ENCODE data around the gene TELO2. TPM values are rescaled to one million over a fixed set of nuclear protein-coding genes. Genes with fewer than 3 reads are reported as not detected.

The TELO2 gene
- total RNA-seq, 2 experiments from 2014 or later, result 29.7 to 30.8 TPM

DNA sequence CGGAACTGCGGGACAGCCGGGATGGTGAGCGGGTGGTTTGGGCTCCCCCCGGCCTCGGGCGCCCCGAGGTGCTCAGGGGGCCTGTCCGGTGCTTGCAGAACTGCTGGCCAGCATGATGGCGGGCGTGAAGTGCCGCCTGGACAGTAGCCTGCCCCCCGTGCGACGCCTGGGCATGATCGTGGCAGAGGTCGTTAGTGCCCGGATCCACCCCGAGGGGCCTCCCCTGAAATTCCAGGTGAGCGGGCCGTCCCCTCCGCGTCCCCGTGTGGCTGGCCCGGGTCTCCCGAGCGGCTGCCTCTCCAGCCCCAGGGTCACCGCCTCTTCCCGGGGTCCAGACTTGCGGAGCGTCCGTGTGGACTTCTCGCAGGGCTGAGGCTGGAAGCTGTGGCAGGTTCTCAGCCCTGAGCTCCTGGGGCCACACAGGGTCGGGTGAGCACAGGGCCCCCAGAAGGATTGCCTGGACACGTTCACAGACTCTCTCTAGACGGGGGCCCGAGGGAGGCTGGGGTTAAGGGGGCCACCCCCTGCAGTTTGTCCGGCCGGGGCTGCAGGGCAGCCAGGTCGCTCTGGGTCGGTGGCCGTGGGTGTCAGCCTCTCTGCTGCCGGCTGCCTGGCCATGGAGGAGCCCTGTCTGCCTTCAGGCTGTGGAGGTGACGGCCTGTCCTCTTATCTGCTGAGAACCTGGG is 7.4 kb downstream of the TELO2 start:
- peaks cover 24% of the 10 kb centered on the region for H3K36me3 Mint-ChIP-seq (ENCODE audit: low read depth)
- no peaks in the 10 kb centered on the region for H3K27me3 Mint-ChIP-seq
- POLR2A ChIA-PET, result no interaction called here
- H3K36me3 ChIP-seq (ENCODE audit: insufficient read depth, low read length), result peaks cover 63% of the 10 kb centered on the region
- H3K4me3 Mint-ChIP-seq, result no peak overlapping the region
- intact Hi-C loops (cut with DNase I, micrococcal nuclease), result no loop called here
- no peaks in the 10 kb centered on the region for H3K27me3 ChIP-seq (ENCODE audit: control insufficient read depth in 1 of 2, insufficient read depth in 2 of 2, low read length in 2 of 2)
- H3K9me3 ChIP-seq (ENCODE audit: control insufficient read depth in 1 of 2, insufficient read depth in 1 of 2, low read length in 2 of 2), result no peaks in the 10 kb centered on the region
- H3K4me3 ChIP-seq (ENCODE audit: low read length), result no peak overlapping the region
- H3K4me1 Mint-ChIP-seq (ENCODE audit: low read depth), result no peaks in the 10 kb centered on the region
- ATAC-seq (ENCODE audit: poor library complexity) (no peak), DNase-seq (no peak)
- H3K9me3 Mint-ChIP-seq, result no peaks in the 10 kb centered on the region
- no peak for TF ChIP-seq CTCF (IDR thresholded peaks at IDR 0.05)
- H3K4me1 ChIP-seq (ENCODE audit: insufficient read depth, low read length), result no peaks in the 10 kb centered on the region
- CTCF ChIA-PET, result interaction anchor here (0.6 kb wide), 1 partner anchor 120 kb away, joined by 3 read pairs; no protein-coding TSS in a partner anchor
- no peak overlapping the region for H3K27ac Mint-ChIP-seq
- no peak overlapping the region for H3K27ac ChIP-seq (ENCODE audit: low read depth in 1 of 2, low read length in 2 of 2)

- Mint-ChIP-seq H3K27ac (no peak overlapping the region), H3K36me3 (ENCODE audit: low read depth) (peaks cover 24% of the 10 kb centered on the region), H3K4me1 (ENCODE audit: low read depth) (no peaks in the 10 kb centered on the region), H3K27me3 (no peaks in the 10 kb centered on the region), H3K4me3 (no peak overlapping the region), H3K9me3 (no peaks in the 10 kb centered on the region)
- no peak overlapping the region for H3K4me3 ChIP-seq (ENCODE audit: low read length)
- DNase-seq, result no peak
- no peak overlapping the region for H3K27ac ChIP-seq (ENCODE audit: low read depth in 1 of 2, low read length in 2 of 2)
- H3K4me1 ChIP-seq (ENCODE audit: insufficient read depth, low read length), result no peaks in the 10 kb centered on the region
- ChIA-PET CTCF (no interaction called here), POLR2A (no interaction called here)
- no peaks in the 10 kb centered on the region for H3K27me3 ChIP-seq (ENCODE audit: control insufficient read depth in 1 of 2, insufficient read depth in 2 of 2, low read length in 2 of 2)
- no peak for TF ChIP-seq CTCF (IDR thresholded peaks at IDR 0.05)
- no peaks in the 10 kb centered on the region for H3K9me3 ChIP-seq (ENCODE audit: control insufficient read depth in 1 of 2, insufficient read depth in 1 of 2, low read length in 2 of 2)
- peaks cover 60% of the 10 kb centered on the region for H3K36me3 ChIP-seq (ENCODE audit: insufficient read depth, low read length)
- intact Hi-C loops (cut with DNase I, micrococcal nuclease), result no loop called here
- no peak for ATAC-seq (ENCODE audit: poor library complexity)
These were observed 8.5 kb downstream of the TELO2 start for GRCh38 chr16:1501630-1502029.

DNA sequence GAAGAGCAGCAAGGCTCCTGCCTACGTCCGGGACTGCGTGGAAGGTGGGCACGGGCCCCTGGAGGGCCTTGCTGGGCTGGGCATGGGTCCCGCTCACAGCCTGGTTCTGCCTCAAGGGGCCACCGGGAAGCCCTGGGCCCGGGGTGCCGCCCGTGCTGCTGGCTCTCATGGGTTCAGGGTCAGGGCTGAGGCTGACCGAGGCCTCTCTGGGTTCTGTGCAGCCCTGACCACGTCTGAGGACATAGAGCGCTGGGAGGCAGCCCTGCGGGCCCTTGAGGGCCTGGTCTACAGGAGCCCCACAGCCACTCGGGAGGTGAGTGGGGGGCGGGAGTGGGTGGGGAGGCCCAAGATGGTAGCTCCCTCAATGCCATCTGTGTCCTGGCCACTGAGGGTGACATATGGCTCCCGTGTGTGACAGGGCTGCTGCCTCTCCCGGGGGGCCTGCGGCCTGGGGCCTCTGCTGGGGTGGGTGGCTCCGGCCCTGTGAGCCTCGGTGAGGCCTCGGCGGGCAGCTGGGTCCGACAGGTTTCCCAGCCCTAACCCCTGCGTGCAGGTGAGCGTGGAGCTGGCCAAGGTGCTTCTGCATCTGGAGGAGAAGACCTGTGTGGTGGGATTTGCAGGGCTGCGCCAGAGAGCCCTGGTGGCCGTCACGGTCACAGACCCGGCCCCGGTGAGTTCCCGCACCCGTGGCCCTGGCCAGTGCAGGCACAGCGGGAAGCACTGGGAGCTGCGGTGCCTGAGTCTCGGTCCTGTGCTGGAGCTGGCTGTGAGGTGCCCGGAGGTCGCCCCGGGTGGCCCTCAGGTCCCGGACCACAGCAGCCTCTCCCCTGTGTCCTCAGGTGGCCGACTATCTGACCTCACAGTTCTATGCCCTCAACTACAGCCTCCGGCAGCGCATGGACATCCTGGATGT is 9.2 kb downstream of the TELO2 start:
- Histone ChIP-seq H3K36me3 (ENCODE audit: insufficient read depth, low read length) (peaks cover 56% of the 10 kb centered on the region), H3K27ac (ENCODE audit: low read depth in 1 of 2, low read length in 2 of 2) (no peak overlapping the region), H3K27me3 (ENCODE audit: control insufficient read depth in 1 of 2, insufficient read depth in 2 of 2, low read length in 2 of 2) (no peaks in the 10 kb centered on the region), H3K4me1 (ENCODE audit: insufficient read depth, low read length) (no peaks in the 10 kb centered on the region), H3K9me3 (ENCODE audit: control insufficient read depth in 1 of 2, insufficient read depth in 1 of 2, low read length in 2 of 2) (no peaks in the 10 kb centered on the region), H3K4me3 (ENCODE audit: low read length) (no peak overlapping the region)
- CTCF ChIA-PET, result no interaction called here
- ATAC-seq (ENCODE audit: poor library complexity), result no peak
- no peak for TF ChIP-seq CTCF (IDR thresholded peaks at IDR 0.05)
- no peaks in the 10 kb centered on the region for H3K9me3 Mint-ChIP-seq
- peaks cover 24% of the 10 kb centered on the region for H3K36me3 Mint-ChIP-seq (ENCODE audit: low read depth)
- POLR2A ChIA-PET, result no interaction called here
- no peaks in the 10 kb centered on the region for H3K4me1 Mint-ChIP-seq (ENCODE audit: low read depth)
- DNase-seq, result peak in 1 of 14 experiments; percentile 17
- H3K4me3 Mint-ChIP-seq, result no peak overlapping the region
- intact Hi-C loops (cut with DNase I, micrococcal nuclease), result no loop called here
- no peak overlapping the region for H3K27ac Mint-ChIP-seq
- H3K27me3 Mint-ChIP-seq, result no peaks in the 10 kb centered on the region
